ENCODE results near the gene RPL11.
A peak's percentile ranks its signal among the peaks of the same experiment; 100 is the strongest.

Gene RPL11

DNA sequence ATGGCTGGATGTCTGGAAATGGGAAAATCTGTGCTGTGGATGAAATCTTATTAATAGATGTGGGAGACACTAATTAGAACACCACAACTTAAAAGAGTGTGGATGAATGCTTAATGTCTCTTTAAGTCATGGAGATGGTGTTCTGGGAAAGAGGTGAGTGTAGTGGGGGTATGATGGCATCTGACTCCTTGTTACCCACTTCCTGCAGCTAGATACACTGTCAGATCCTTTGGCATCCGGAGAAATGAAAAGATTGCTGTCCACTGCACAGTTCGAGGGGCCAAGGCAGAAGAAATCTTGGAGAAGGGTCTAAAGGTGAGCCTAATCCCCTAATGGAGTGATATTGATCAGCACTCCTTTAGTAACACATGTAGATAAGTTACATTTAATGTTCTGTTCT, 2.0 kb downstream of the RPL11 start:
- TF ChIP-seq, protein P1, sequence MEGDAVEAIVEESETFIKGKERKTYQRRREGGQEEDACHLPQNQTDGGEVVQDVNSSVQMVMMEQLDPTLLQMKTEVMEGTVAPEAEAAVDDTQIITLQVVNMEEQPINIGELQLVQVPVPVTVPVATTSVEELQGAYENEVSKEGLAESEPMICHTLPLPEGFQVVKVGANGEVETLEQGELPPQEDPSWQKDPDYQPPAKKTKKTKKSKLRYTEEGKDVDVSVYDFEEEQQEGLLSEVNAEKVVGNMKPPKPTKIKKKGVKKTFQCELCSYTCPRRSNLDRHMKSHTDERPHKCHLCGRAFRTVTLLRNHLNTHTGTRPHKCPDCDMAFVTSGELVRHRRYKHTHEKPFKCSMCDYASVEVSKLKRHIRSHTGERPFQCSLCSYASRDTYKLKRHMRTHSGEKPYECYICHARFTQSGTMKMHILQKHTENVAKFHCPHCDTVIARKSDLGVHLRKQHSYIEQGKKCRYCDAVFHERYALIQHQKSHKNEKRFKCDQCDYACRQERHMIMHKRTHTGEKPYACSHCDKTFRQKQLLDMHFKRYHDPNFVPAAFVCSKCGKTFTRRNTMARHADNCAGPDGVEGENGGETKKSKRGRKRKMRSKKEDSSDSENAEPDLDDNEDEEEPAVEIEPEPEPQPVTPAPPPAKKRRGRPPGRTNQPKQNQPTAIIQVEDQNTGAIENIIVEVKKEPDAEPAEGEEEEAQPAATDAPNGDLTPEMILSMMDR (IDR thresholded peaks at IDR 0.05; ENCODE audit: insufficient read depth, low read length) = no peak
- no peak for TF ChIP-seq POLR2AphosphoS5 (IDR thresholded peaks at IDR 0.05; ENCODE audit: low read depth)
- no peak for TF ChIP-seq GABPA (IDR thresholded peaks at IDR 0.05; ENCODE audit: low read depth)
- TF ChIP-seq, protein P2, sequence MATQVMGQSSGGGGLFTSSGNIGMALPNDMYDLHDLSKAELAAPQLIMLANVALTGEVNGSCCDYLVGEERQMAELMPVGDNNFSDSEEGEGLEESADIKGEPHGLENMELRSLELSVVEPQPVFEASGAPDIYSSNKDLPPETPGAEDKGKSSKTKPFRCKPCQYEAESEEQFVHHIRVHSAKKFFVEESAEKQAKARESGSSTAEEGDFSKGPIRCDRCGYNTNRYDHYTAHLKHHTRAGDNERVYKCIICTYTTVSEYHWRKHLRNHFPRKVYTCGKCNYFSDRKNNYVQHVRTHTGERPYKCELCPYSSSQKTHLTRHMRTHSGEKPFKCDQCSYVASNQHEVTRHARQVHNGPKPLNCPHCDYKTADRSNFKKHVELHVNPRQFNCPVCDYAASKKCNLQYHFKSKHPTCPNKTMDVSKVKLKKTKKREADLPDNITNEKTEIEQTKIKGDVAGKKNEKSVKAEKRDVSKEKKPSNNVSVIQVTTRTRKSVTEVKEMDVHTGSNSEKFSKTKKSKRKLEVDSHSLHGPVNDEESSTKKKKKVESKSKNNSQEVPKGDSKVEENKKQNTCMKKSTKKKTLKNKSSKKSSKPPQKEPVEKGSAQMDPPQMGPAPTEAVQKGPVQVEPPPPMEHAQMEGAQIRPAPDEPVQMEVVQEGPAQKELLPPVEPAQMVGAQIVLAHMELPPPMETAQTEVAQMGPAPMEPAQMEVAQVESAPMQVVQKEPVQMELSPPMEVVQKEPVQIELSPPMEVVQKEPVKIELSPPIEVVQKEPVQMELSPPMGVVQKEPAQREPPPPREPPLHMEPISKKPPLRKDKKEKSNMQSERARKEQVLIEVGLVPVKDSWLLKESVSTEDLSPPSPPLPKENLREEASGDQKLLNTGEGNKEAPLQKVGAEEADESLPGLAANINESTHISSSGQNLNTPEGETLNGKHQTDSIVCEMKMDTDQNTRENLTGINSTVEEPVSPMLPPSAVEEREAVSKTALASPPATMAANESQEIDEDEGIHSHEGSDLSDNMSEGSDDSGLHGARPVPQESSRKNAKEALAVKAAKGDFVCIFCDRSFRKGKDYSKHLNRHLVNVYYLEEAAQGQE (IDR thresholded peaks at IDR 0.05; ENCODE audit: insufficient replicate concordance, low read depth) = no peak
- TF ChIP-seq SPI1 (IDR thresholded peaks at IDR 0.05; ENCODE audit: borderline replicate concordance, low read depth) = no peak
- DNase-seq (ENCODE audit: low read depth in 1 of 2, low spot score in 1 of 2) = no peak
- no peaks in the 10 kb centered on the region for H3K27me3 ChIP-seq (ENCODE audit: insufficient read depth, poor library complexity, severe bottlenecking)
- H3K27ac ChIP-seq (replicated peaks) = peak overlapping the region; percentile 91; the same call in 1 of the 2 replicates
- H3K4me3 ChIP-seq (replicated peaks; ENCODE audit: insufficient read depth, low read length) = peak overlapping the region; percentile 66

DNA sequence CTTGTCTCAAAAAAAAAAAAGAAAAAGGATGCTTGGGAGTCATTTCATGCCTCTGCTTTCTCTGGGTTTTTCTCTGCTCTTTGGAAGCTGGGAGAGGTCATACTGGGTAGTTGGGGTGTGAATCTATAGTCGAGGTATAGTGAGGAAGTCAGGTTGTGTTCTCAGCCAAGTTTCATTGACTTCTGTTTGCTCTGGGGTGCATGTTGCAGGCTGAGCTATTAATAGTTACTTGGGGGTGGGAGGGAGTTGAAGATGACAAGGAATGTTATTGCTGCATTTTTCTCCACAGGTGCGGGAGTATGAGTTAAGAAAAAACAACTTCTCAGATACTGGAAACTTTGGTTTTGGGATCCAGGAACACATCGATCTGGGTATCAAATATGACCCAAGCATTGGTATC, 2.8 kb downstream of the RPL11 start:
- peak overlapping the region; percentile 66 for H3K4me3 ChIP-seq (replicated peaks; ENCODE audit: insufficient read depth, low read length)
- DNase-seq (ENCODE audit: low read depth in 1 of 2, low spot score in 1 of 2) = no peak
- H3K27me3 ChIP-seq (ENCODE audit: insufficient read depth, poor library complexity, severe bottlenecking) = no peaks in the 10 kb centered on the region
- no peak overlapping the region for H3K27ac ChIP-seq (replicated peaks)
- TF ChIP-seq, protein P1 (IDR thresholded peaks at IDR 0.05; ENCODE audit: insufficient read depth, low read length) = no peak
- peak; percentile 37; the same call in 1 of the 2 replicates for TF ChIP-seq SPI1 (IDR thresholded peaks at IDR 0.05; ENCODE audit: borderline replicate concordance, low read depth)

DNA sequence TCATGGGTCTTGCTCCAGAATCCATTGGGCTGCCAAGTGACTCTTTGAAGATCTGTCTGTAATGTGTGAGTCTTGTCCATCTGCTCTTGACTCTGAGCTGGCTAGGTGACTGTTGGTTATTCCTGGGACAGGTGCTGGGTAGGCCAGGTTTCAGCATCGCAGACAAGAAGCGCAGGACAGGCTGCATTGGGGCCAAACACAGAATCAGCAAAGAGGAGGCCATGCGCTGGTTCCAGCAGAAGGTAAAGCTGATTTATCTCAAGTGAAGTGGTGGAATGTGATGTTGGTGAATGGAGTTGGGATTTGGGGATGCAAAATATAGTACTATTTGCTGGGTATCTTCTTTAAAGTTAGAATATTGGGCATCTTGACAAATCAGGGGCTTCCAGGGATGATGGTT, 4.1 kb downstream of the RPL11 start:
- no peaks in the 10 kb centered on the region for H3K27me3 ChIP-seq (ENCODE audit: insufficient read depth, poor library complexity, severe bottlenecking)
- no peak for DNase-seq (ENCODE audit: low read depth in 1 of 2, low spot score in 1 of 2)
- TF ChIP-seq, protein P2 (IDR thresholded peaks at IDR 0.05; ENCODE audit: insufficient replicate concordance, low read depth) = no peak
- TF ChIP-seq SPI1 (IDR thresholded peaks at IDR 0.05; ENCODE audit: borderline replicate concordance, low read depth) (no peak), POLR2AphosphoS5 (IDR thresholded peaks at IDR 0.05; ENCODE audit: low read depth) (no peak), GABPA (IDR thresholded peaks at IDR 0.05; ENCODE audit: low read depth) (no peak)
- TF ChIP-seq, protein P1 (IDR thresholded peaks at IDR 0.05; ENCODE audit: insufficient read depth, low read length) = no peak
- no peak overlapping the region for H3K4me3 ChIP-seq (replicated peaks; ENCODE audit: insufficient read depth, low read length)
- no peak overlapping the region for H3K27ac ChIP-seq (replicated peaks)

DNA sequence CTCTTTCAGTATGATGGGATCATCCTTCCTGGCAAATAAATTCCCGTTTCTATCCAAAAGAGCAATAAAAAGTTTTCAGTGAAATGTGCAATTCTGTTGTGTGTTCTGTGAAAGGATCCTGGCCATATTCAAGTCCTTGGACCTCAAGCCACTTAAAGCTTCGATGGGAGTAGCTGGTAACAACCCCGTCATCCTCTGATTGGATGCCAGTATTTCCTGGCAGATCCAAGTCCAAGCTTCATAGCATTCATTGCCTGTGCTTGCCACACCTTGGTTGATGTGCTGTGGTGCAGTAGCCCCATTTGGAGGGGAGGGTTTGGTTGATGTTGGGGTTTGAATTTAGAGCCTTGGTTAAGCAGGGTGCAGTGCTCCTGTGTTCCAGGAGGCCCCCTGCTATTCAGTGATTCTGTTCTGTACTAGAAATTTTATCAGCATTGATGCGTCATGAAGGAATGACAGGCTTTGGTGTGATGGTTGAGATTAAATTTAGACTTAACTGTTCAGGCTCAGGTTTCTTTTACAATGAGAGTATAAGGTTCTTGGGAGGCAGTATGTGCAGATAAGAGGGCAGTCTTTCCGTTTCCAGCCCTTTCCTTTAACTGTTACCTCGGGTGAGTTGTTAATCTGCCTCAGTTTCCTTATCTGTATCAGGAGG, 4.9 kb downstream of the RPL11 start:
- no peak for DNase-seq (ENCODE audit: low read depth in 1 of 2, low spot score in 1 of 2)
- Histone ChIP-seq H3K27me3 (ENCODE audit: insufficient read depth, poor library complexity, severe bottlenecking) (no peaks in the 10 kb centered on the region), H3K27ac (replicated peaks) (no peak overlapping the region), H3K4me3 (replicated peaks; ENCODE audit: insufficient read depth, low read length) (no peak overlapping the region)
- TF ChIP-seq SPI1 (IDR thresholded peaks at IDR 0.05; ENCODE audit: borderline replicate concordance, low read depth) (no peak), GABPA (IDR thresholded peaks at IDR 0.05; ENCODE audit: low read depth) (no peak), POLR2AphosphoS5 (IDR thresholded peaks at IDR 0.05; ENCODE audit: low read depth) (no peak)
- TF ChIP-seq, protein P1 (IDR thresholded peaks at IDR 0.05; ENCODE audit: insufficient read depth, low read length) = no peak
- TF ChIP-seq, protein P2 (IDR thresholded peaks at IDR 0.05; ENCODE audit: insufficient replicate concordance, low read depth) = no peak

Data from HL-60 (cell line).